Right cardiac atrium (tissue), 5 donors: ENCODE results near the gene CSF2. TPM values are rescaled to one million over a fixed set of nuclear protein-coding genes. Genes with fewer than 3 reads are reported as not detected.
"Not testable (repeated sequence)": the region's sequence is repeated elsewhere in the genome, so short reads cannot be mapped to it uniquely, and the experiment has no call there.

ENCODE experiments used
- ATAC-seq, 2 donors: fragments of 200-7000 bp; cut with Tn5 transposase; one replicate each; pipeline versions ENCODE4 v1.8.0 to v1.9.1; 2020; ENCODE audit warnings: moderate library complexity in 2 of 2, mild to moderate bottlenecking in 1 of 2
- DNase-seq, 3 donors: peaks; one replicate each; pipeline ENCODE4 v3.0.0-alpha.2; 2020
- H3K27ac ChIP-seq: one replicate; pipeline ENCODE4 v1.5.1; 2013; ENCODE audit warnings: mild to moderate bottlenecking, low read length, control low read depth, moderate library complexity
- H3K27me3 ChIP-seq: one replicate; pipeline ENCODE4 v1.6.1; 2013; ENCODE audit not compliant: control insufficient read depth, insufficient read depth
- H3K4me1 ChIP-seq: one replicate; pipeline ENCODE4 v1.6.1; 2013; ENCODE audit warnings: low read length; ENCODE audit not compliant: control insufficient read depth, insufficient read depth
- H3K4me3 ChIP-seq: one replicate; pipeline ENCODE4 v1.5.1; 2013; ENCODE audit warnings: low read length, control low read depth
- H3K9me3 ChIP-seq: one replicate; pipeline ENCODE4 v1.6.1; 2013; ENCODE audit warnings: low read length; ENCODE audit not compliant: control insufficient read depth
- WGBS: extraction: QIAGEN DNeasy Blood & Tissue Kit; methylation state at CpG from one replicate; pipeline ENCODE4 v1.1.7; 2013; 5-methylcytosine and 5-hydroxymethylcytosine counted together
- intact Hi-C, 4 donors: fragments of 100-400 bp; cut with DNase I; formaldehyde crosslinking; loops; one replicate each; pipeline versions ENCODE4 v1.11.0 to v1.14.0; 2022 to 2023
- polyA plus RNA-seq: library from polyadenylated mRNA; stranded (reverse); fragments of 200-250 nt; gene quantifications from one replicate; pipeline ENCODE4 v1.2.3, GENCODE V29; 2013
- total RNA-seq, 4 donors: library from RNA; stranded (reverse); fragmentation: NEBNext Ultra II Directional; extraction: Animal tissue kit (Norgen Biotek cat#: 25700); gene quantifications; one replicate each; pipeline ENCODE4 v1.2.1, GENCODE V29; 2021
- donor health status: healthy with polysubstance abuse.
- donor health status: DM: no; HTN: yes; CAD: no.
- donor health status: DM: no; HTN: no; CAD: no.
- donor health status: DM: no; HTN: yes; CAD: no; lungs with severe emphysema.
- donor health status: DM: yes; HTN: yes; CAD: no.

CSF2 gene
- total and polyA plus RNA-seq, 5 donors = not detected

DNA sequence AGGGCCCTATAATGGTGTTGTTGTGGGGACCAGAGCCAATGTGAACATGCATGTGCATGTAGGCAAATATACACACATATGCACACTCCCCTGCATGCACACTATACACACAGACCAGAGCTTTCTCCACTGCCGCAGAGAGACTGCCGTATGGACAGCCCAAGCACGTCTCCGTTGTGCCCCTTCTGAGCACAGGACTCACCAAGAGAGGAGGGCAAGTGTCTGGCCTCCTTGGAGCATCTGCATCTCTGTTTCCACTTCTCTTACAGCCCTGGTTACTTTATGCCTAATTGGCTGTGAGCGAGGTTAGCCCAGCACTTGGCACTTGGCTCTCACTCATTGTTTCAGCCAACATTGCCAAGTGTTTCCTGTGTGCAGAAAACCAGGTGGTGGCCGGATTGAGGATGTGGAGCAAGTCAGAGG is 30.4 kb downstream of the CSF2 start:
- H3K4me3 ChIP-seq = no peak overlapping the region
- no peak overlapping the region for H3K27ac ChIP-seq
- ATAC-seq = no peak
- H3K4me1 ChIP-seq = peaks cover 5% of the 10 kb centered on the region
- no peaks in the 10 kb centered on the region for H3K27me3 ChIP-seq
- WGBS = 86% methylated on average over 6 of the region's 6 CpGs
- no peak for DNase-seq
- intact Hi-C loops = no loop called here
- no peaks in the 10 kb centered on the region for H3K9me3 ChIP-seq

DNA sequence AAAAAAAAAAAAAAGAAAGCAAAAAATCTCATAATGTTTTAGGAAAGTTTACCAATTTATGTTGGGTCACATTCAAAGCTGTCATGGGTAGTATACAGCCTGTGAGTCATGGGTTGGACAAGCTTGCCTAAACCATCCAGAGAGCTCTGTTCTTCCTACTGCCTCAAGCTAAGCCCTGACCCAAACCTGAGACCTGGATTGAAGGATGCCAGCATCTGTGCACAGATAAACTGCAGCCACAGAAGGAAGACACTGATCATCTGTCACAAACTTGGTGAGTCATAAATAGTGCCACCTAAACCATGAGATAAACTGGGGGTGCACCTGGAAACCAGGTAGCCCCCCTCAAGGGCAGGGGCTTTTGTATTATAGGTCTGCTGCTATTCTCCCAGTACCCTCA is 31.0 kb downstream of the CSF2 start:
- no peak overlapping the region for H3K4me3 ChIP-seq
- ATAC-seq = no peak
- H3K27me3 ChIP-seq = no peaks in the 10 kb centered on the region
- peaks cover 5% of the 10 kb centered on the region for H3K4me1 ChIP-seq
- DNase-seq = no peak
- no peaks in the 10 kb centered on the region for H3K9me3 ChIP-seq
- intact Hi-C loops = no loop called here
- H3K27ac ChIP-seq = no peak overlapping the region

DNA sequence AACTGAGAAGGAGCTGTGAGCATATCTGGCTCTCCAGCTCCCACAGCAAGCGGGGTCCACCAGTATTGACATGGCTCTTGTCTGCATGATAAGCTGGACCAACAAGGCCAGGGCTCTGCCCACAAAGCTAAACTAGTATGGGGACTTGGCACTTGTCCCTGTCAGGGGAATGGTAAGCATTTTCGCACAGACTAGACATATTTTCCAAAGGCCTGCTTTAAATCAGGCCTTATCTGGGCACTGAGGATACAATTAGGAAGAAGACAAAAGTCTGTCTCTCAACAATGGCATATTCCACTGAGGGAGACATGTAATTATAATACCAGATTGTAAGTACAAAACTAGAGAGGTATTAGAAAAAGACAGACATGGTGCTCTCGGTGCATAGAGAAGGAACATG is 32.1 kb downstream of the CSF2 start:
- no peak overlapping the region for H3K4me3 ChIP-seq
- intact Hi-C loops = no loop called here
- ATAC-seq = no peak
- H3K4me1 ChIP-seq = peaks cover 5% of the 10 kb centered on the region
- no peak overlapping the region for H3K27ac ChIP-seq
- no peaks in the 10 kb centered on the region for H3K9me3 ChIP-seq
- 86% methylated on average over 3 of the region's 3 CpGs for WGBS
- no peak for DNase-seq
- H3K27me3 ChIP-seq = no peaks in the 10 kb centered on the region

DNA sequence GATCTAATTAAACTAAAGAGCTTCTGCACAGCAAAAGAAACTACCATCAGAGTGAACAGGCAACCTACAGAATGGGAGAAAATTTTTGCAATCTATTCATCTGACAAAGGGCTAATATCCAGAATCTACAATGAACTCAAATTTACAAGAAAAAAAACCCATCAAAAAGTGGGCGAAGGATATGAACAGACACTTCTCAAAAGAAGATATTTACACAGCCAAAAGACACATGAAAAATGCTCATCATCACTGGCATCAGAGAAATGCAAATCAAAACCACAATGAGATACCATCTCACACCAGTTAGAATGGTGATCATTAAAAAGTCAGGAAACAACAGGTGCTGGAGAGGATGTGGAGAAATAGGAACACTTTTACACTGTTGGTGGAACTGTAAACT is 34.9 kb downstream of the CSF2 start:
- H3K4me3 ChIP-seq, H3K4me1 ChIP-seq, DNase-seq, ATAC-seq, intact Hi-C loops, H3K9me3 ChIP-seq, H3K27me3 ChIP-seq, H3K27ac ChIP-seq: not testable (repeated sequence)
- WGBS = 94% methylated on average over 1 of the region's 1 CpG

DNA sequence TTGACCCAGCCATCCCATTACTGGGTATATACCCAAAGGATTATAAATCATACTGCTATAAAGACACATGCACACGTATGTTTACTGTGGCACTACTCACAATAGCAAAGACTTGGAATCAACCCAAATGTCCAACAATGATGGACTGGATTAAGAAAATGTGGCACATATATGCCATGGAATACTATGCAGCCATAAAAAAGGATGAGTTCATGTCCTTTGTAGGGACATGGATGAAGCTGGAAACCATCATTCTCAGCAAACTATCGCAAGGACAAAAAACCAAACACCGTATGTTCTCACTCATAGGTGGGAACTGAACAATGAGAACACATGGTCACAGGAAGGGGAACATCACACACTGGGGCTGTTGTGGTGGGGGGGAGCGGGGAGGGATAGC is 35.4 kb downstream of the CSF2 start:
- H3K9me3 ChIP-seq, H3K4me1 ChIP-seq, intact Hi-C loops, DNase-seq, H3K4me3 ChIP-seq, H3K27me3 ChIP-seq, ATAC-seq, H3K27ac ChIP-seq: not testable (repeated sequence)
- WGBS = 97% methylated on average over 4 of the region's 4 CpGs

DNA sequence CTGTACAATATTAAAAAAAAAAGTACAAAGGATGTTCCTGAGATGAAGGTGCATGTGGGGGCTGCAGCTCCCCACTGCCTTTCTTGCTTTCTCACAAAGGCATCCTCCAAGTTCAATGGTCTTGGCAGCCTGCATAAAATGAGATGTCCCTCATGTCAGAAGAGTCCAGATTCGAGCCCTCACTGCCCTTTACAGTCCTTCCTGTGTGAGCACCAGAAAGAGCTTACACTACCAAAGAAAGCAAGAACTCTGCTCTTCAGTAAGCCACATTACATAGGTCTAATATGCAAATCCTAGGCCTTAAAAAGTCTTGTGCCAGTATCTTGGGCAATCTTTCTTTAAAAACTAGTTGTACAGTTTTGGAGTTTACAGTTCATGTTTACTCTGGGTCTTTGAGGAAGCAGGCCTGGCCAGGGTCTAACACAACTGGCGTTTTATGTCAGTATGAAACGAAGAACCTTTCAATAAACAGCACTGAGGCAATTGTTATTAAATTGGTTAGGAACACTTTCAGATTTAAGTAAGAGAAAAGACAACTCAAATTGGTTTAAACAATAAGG is 36.0 kb downstream of the CSF2 start:
- ATAC-seq = no peak
- Histone ChIP-seq H3K4me3 (no peak overlapping the region), H3K4me1 (no peaks in the 10 kb centered on the region), H3K27ac (no peak overlapping the region), H3K27me3 (no peaks in the 10 kb centered on the region), H3K9me3 (no peaks in the 10 kb centered on the region)
- 78% methylated on average over 3 of the region's 3 CpGs for WGBS
- intact Hi-C loops = no loop called here
- no peak for DNase-seq

DNA sequence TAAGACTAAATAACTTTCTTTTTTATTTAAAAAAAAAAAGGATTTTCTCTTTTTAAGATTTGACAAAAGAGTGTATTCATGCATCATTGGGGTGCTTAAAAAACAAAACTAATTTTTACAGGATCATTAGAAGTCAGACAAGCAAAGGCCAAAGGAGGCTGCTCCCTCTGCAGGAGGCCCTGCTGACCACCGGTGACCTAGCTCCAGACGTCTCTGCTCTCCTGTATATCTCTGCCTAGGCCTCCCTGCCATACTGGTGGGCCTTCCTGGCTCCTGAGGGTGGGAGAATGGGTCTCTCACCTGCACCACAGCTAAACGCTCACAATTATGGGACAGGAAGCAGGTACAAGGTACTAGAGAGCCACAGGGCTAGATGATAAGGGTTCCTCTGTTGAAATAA is 36.6 kb downstream of the CSF2 start:
- Histone ChIP-seq H3K4me1 (no peaks in the 10 kb centered on the region), H3K4me3 (no peak overlapping the region), H3K27ac (no peak overlapping the region), H3K27me3 (no peaks in the 10 kb centered on the region), H3K9me3 (no peaks in the 10 kb centered on the region)
- DNase-seq = no peak
- intact Hi-C loops = no loop called here
- ATAC-seq = no peak
- 63% methylated on average over 3 of the region's 3 CpGs for WGBS

DNA sequence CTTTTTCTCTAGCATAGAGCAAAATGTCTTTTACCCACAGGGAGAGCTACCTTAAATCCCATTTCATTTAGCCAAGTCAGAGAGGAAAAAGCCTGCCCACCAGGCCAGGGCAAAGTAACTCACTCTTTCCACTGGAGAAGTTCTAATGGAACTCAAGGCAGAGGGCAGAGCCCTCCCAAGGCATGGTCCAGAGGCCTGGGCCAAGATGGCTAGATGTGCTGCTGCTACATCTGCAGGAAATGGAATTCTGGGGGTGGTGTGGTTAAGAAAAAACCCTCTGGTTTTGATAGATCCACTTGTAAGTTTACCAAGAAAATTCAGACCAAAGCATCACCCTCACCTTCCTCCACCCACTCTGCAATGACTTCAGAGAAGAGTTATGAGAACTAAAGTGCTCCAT is 37.3 kb downstream of the CSF2 start:
- H3K27ac ChIP-seq = no peak overlapping the region
- ATAC-seq = no peak
- H3K4me1 ChIP-seq = no peaks in the 10 kb centered on the region
- H3K4me3 ChIP-seq = no peak overlapping the region
- DNase-seq = no peak
- no peaks in the 10 kb centered on the region for H3K9me3 ChIP-seq
- H3K27me3 ChIP-seq = no peaks in the 10 kb centered on the region
- intact Hi-C loops = no loop called here

DNA sequence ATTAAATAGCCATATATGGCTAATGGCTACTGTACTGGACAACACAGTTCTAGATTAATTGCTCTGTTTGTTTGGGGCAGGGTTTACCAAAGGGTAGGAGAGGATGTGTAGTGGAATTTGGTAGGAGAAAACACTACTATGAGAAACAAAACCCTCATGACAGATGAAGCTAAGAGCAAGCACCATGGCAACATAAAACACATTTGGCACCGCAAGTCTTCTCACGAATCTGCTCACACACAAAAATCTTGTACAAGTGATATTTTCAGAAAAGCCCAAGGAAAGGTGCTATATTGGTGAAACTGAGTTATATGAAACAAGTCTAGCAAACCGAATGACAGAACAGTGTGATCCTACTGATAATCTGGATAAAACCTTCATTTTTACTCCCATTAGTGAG is 38.5 kb downstream of the CSF2 start:
- Histone ChIP-seq H3K4me3 (no peak overlapping the region), H3K27me3 (no peaks in the 10 kb centered on the region), H3K27ac (no peak overlapping the region), H3K9me3 (no peaks in the 10 kb centered on the region), H3K4me1 (no peaks in the 10 kb centered on the region)
- ATAC-seq (no peak), DNase-seq (no peak)
- 86% methylated on average over 3 of the region's 3 CpGs for WGBS
- intact Hi-C loops = no loop called here

DNA sequence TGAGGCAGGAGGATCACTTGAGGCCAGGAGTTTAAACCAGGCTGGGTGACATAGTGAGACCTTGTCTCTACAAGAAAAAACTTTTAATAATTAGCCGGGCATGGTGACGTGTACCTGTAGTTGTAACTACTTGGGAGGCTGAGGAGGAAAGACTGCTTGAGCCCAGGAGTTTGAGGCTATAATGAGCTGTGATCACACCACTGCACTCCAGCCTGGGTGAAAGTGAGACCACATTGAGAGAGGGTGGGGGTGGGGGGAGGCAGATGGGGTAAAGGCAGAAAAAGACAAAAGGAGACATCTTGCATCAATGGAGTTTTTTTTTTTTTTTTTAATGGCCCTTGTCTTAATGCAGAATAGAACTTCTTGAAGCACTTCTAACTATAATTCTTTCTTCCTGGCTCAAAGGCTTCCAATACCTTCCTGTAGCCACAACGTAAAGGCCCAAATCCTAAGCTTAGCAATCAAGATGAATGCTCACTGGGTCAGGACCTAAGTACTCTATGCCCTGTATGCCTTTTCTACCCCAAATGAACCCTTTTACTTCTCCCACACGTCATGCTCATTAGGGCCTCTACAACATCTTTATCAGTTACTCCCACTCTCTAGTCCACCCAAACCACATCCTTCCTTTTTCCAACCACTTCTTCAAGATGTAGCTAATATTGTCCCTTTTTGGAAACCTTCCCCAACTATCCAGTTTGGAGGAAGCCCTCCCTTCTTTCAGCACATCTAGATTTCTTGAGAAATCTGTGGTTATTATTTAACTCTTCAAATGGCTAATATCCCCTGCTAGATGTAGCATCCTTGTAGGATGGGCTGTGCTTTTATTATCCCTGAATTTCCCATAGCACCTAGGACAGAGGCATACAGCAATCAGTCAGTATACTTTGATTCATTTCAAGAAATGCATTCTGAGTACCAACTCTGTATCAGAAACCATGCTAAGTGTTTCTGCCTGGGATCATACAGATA is 40.8 kb downstream of the CSF2 start:
- no peak overlapping the region for H3K4me3 ChIP-seq
- no peaks in the 10 kb centered on the region for H3K4me1 ChIP-seq
- 72% methylated on average over 4 of the region's 4 CpGs for WGBS
- DNase-seq = no peak
- no peak overlapping the region for H3K27ac ChIP-seq
- intact Hi-C loops = no loop called here
- H3K9me3 ChIP-seq = no peaks in the 10 kb centered on the region
- no peaks in the 10 kb centered on the region for H3K27me3 ChIP-seq
- ATAC-seq = no peak

DNA sequence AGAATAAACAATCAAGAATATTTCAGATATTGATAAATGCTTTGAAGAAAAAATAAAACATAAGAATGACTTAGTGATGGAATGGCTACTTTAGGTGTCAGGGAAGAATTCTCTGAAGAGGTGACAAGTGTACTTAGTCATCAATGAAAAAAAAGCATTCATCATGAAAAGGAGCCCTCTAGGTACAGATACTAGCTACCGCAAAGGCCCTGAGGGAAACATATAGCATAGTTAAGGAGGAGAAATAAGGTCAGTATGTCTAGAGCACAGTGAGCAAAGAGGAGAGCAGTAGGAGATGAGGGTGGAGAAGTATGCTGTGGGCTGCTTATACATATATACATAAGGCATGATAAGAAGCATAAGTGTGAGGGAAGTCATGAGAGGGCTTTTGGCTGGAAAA is 41.8 kb downstream of the CSF2 start:
- no peaks in the 10 kb centered on the region for H3K27me3 ChIP-seq
- H3K4me3 ChIP-seq = no peak overlapping the region
- no peak for DNase-seq
- no peak overlapping the region for H3K27ac ChIP-seq
- no peaks in the 10 kb centered on the region for H3K4me1 ChIP-seq
- WGBS = 65% methylated on average over 1 of the region's 1 CpG
- ATAC-seq = no peak
- no peaks in the 10 kb centered on the region for H3K9me3 ChIP-seq
- intact Hi-C loops = no loop called here
